GM12872 (cell line): ENCODE measurements around the gene SLC25A42.

Experiments
- CTCF ChIP-seq: IDR thresholded peaks from 3 replicates; pipeline ENCODE4 v1.5.1; 2011; ENCODE audit warnings: low read depth, mild to moderate bottlenecking, low read length, moderate library complexity; ENCODE audit not compliant: insufficient read depth

Gene SLC25A42

GRCh38 chr19:19094513-19094912, 30.7 kb downstream of the SLC25A42 start:
- TF ChIP-seq CTCF, result no peak

- no peak for TF ChIP-seq CTCF
Measured at GRCh38 chr19:19095691-19096090, 31.9 kb downstream of the SLC25A42 start.

GRCh38 chr19:19096641-19097627, 33.1 kb downstream of the SLC25A42 start:
- no peak for TF ChIP-seq CTCF

- no peak for TF ChIP-seq CTCF
Measured at GRCh38 chr19:19098084-19098702, 34.4 kb downstream of the SLC25A42 start.

GRCh38 chr19:19098703-19099632, 35.2 kb downstream of the SLC25A42 start:
- no peak for TF ChIP-seq CTCF

- TF ChIP-seq CTCF, result no peak
Measured at GRCh38 chr19:19101540-19101939, 37.7 kb downstream of the SLC25A42 start.
